ENCODE measurements around the gene TCF7.

The TCF7 gene

DNA sequence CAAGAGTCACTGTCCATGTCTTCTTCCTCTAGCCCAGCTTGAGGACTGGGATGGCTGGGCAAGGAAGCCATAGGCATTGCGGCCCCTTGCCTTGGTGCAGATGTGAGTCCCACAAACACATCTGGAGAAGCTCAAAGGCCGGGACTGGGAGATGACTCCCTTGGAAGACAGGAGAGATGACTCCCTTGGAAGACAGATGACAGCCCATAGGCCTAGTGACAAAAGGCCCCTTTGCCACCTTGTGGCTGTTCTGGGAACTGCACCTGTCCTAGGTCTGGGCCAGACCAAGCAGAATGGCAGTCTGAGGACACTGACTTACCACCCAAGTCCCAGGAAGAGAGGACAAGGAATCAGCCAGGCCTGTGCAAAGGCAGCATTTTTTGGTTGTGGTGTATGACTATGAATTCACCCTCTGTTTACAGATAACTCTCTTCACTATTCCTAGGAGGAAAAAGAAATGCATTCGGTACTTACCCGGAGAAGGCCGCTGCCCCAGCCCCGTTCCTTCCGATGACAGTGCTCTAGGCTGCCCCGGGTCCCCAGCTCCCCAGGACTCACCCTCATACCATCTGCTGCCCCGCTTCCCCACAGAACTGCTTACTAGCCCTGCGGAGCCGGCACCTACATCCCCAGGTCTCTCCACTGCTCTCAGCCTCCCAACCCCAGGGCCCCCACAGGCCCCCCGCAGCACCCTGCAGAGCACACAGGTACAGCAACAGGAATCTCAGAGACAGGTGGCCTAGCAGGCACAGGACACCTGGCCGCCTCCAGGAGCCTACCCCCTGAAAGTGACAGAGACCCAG, 31.5 kb downstream of the TCF7 start:
- Mint-ChIP-seq H3K27ac (peak overlapping the region; percentile 71), H3K4me3 (no peak overlapping the region), H3K36me3 (ENCODE audit: low read depth) (peaks cover 19% of the 10 kb centered on the region), H3K27me3 (ENCODE audit: low read depth, poor library complexity) (peaks cover 6% of the 10 kb centered on the region), H3K4me1 (peaks cover 58% of the 10 kb centered on the region), H3K9me3 (no peaks in the 10 kb centered on the region)
- peak; percentile 91 for DNase-seq
- TF ChIP-seq, protein P1, sequence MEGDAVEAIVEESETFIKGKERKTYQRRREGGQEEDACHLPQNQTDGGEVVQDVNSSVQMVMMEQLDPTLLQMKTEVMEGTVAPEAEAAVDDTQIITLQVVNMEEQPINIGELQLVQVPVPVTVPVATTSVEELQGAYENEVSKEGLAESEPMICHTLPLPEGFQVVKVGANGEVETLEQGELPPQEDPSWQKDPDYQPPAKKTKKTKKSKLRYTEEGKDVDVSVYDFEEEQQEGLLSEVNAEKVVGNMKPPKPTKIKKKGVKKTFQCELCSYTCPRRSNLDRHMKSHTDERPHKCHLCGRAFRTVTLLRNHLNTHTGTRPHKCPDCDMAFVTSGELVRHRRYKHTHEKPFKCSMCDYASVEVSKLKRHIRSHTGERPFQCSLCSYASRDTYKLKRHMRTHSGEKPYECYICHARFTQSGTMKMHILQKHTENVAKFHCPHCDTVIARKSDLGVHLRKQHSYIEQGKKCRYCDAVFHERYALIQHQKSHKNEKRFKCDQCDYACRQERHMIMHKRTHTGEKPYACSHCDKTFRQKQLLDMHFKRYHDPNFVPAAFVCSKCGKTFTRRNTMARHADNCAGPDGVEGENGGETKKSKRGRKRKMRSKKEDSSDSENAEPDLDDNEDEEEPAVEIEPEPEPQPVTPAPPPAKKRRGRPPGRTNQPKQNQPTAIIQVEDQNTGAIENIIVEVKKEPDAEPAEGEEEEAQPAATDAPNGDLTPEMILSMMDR (IDR thresholded peaks at IDR 0.05), result peak; percentile 93

DNA sequence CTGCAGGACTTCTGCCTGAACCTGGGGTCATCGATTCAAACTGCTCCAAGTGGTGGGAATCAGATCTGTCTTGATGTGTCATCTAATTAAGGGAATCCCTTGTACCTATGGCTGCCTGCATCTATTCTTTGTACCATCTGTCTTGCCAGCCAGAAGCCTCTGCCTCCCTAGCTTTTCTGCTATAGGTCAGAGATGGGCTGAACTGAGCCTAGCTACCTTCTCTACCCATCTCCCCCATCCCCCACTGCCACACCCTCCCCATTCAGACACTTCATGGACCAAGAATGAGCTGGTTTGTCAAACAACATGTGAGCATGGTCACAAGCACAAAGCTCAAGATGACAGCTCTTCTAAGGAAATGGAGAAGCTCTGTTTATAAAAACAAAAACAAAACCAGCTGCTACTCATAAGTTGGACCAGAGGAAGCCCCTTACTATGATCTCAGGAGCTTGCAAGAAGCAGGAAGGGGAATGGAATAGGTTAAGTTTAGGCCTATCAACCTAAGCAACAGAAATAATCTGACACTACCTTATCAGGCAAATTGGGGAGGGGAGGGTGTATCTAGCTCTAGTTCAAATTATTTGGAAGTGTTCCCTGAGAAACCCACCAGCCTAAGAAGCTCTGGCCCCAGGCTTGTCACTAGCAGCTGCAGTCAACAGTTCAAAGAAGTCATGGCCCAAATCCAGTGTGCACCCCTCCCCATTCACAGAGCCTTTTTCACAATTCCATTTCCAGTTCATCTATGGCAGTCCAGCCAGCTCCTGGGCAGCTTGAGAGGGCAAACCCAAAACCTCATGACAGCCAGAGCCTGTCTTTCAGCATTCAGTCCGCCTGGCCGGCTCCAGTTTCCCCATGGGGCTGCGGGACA, 32.4 kb downstream of the TCF7 start:
- H3K27me3 Mint-ChIP-seq (ENCODE audit: low read depth, poor library complexity), result peaks cover 6% of the 10 kb centered on the region
- TF ChIP-seq, protein P1 (IDR thresholded peaks at IDR 0.05), result no peak
- no peaks in the 10 kb centered on the region for H3K9me3 Mint-ChIP-seq
- peaks cover 23% of the 10 kb centered on the region for H3K36me3 Mint-ChIP-seq (ENCODE audit: low read depth)
- H3K4me1 Mint-ChIP-seq, result peaks cover 49% of the 10 kb centered on the region
- DNase-seq, result no peak
- H3K4me3 Mint-ChIP-seq, result no peak overlapping the region
- H3K27ac Mint-ChIP-seq, result peak overlapping the region; percentile 78

DNA sequence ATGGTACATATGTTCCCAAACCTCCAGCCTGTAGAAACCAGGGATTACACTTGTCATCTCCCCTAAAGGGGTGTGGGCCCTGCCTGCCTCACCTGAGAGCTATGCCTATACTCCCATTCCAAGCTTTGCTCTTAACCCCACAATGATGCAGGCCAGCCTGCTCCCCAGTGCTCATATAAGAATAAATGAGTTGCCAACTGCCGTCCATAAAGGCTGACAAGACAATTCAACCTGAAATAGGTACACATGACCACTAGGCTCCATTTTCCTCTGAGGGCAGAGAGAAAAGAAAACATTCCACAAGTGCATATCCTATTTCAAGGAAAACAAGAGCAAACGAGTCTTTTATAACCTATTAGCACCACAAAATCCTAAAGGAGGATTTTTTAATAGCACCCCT, 33.8 kb downstream of the TCF7 start:
- H3K4me3 Mint-ChIP-seq, result no peak overlapping the region
- no peak for DNase-seq
- peak overlapping the region; percentile 56 for H3K27ac Mint-ChIP-seq
- TF ChIP-seq, protein P1 (IDR thresholded peaks at IDR 0.05), result peak; percentile 28
- H3K9me3 Mint-ChIP-seq, result no peaks in the 10 kb centered on the region
- peaks cover 6% of the 10 kb centered on the region for H3K27me3 Mint-ChIP-seq (ENCODE audit: low read depth, poor library complexity)
- peaks cover 51% of the 10 kb centered on the region for H3K4me1 Mint-ChIP-seq
- H3K36me3 Mint-ChIP-seq (ENCODE audit: low read depth), result peaks cover 38% of the 10 kb centered on the region

DNA sequence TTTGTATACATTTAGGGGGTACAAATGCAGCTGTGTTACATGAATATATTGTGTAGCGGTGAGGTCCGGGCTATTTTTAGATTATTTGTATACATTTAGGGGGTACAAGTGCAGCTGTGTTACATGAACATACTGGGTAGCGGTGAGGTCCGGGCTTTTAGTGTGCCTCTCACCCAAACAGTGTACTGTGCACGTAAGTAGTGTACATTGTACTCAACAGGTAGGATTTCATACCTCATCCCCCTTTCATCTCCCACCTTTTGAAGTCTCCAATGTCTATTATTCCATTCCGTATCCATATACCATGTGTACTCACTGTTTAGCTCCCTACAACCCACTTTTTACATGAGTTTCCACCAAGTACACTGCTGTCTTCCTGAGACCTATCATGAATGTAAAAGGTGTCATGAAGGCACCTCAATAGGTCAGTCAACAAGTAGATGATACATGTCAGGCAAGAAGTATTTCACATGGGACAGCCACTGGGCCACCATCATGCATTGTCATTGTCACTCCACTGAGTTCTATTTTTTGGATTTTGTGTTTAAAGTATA, 34.6 kb downstream of the TCF7 start:
- DNase-seq, result no peak
- Mint-ChIP-seq H3K27me3 (ENCODE audit: low read depth, poor library complexity) (peaks cover 6% of the 10 kb centered on the region), H3K9me3 (no peaks in the 10 kb centered on the region), H3K36me3 (ENCODE audit: low read depth) (peaks cover 44% of the 10 kb centered on the region), H3K4me1 (peaks cover 51% of the 10 kb centered on the region), H3K4me3 (no peak overlapping the region), H3K27ac (peak overlapping the region; percentile 91)
- TF ChIP-seq, protein P1 (IDR thresholded peaks at IDR 0.05), result no peak

DNA sequence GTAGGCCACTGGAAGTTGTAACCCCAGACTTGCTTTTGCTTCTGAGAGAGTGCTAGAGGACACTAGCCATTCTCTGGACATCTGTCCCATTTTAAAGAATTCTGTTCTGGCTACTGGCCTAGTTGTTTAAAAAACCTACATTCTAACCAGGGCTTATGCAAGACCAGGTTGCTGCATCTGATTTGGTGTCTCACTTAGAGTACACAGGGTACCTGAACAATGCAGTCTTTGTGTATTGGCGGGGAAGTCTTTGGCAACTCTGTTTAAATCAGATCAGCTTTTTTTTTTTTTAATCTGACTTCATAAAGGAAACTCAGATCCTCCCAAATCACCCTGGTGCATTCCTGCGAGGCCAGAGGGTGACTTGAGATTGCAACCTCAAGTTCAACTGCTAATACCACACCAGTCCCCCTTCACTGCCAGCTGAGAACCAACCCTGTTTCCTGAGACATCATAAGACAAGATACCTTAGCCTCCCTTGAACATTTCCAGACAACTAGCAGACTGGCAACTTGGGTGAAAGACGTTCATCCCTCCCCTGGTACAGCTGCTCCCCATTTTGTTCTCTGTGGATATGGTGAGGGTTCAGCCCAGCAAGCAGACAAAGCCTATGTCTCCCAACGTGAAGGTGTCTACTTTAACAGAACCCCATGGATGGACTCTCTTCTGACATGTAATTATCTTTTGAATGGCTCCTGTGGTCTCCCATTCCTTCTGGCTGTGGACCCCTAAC, 35.3 kb downstream of the TCF7 start:
- Mint-ChIP-seq H3K27me3 (ENCODE audit: low read depth, poor library complexity) (peaks cover 6% of the 10 kb centered on the region), H3K4me1 (peaks cover 51% of the 10 kb centered on the region), H3K36me3 (ENCODE audit: low read depth) (peaks cover 48% of the 10 kb centered on the region), H3K9me3 (no peaks in the 10 kb centered on the region), H3K4me3 (no peak overlapping the region), H3K27ac (peak overlapping the region; percentile 73)
- no peak for DNase-seq
- TF ChIP-seq, protein P1 (IDR thresholded peaks at IDR 0.05), result no peak

Data from nephron progenitor cell (in vitro differentiated cells).